ENCODE measurements around the gene ZSWIM6.

- no peak for TF ChIP-seq POLR2A (IDR thresholded peaks at IDR 0.05; ENCODE audit: low read depth, low read length)
- TF ChIP-seq RAD21 (IDR thresholded peaks at IDR 0.05; ENCODE audit: low read length): no peak
- TF ChIP-seq CTCF (conservative IDR thresholded peaks at IDR 0.05; ENCODE audit: low read depth, low read length): no peak
- no peak for TF ChIP-seq ELK1 (IDR thresholded peaks at IDR 0.05; ENCODE audit: borderline replicate concordance, low read depth, low read length)
- no peak for TF ChIP-seq RCOR1 (IDR thresholded peaks at IDR 0.05; ENCODE audit: insufficient replicate concordance, low read length)
- TF ChIP-seq RFX5 (IDR thresholded peaks at IDR 0.05; ENCODE audit: low read depth, low read length): no peak
These were observed 142.7 kb downstream of the ZSWIM6 start for GRCh38 chr5:61474746-61475145.
